Right lung (tissue), 5 donors: ENCODE results near the gene RALB. TPM values are rescaled to one million over a fixed set of nuclear protein-coding genes. Genes with fewer than 3 reads are reported as not detected.
"Not testable (repeated sequence)": the region's sequence is repeated elsewhere in the genome, so short reads cannot be mapped to it uniquely, and the experiment has no call there.

Experiments
- DNase-seq, 2 donors: peaks; one replicate each; pipeline ENCODE4 v3.0.0-alpha.2; 2013
- polyA plus RNA-seq, 5 donors: library from polyadenylated mRNA; unstranded; fragments of 120-200 nt; gene quantifications; one replicate each; pipeline versions ENCODE4 v1.2.1 to v1.2.3, GENCODE V29; 2013; ENCODE audit warnings: inconsistent platforms in 1 of 5, low replicate concordance in 1 of 5; ENCODE audit not compliant: insufficient read length in 5 of 5, insufficient read depth in 1 of 5

The RALB gene
- polyA plus RNA-seq, 5 donors, result 112 to 130 (median 115) TPM

DNA sequence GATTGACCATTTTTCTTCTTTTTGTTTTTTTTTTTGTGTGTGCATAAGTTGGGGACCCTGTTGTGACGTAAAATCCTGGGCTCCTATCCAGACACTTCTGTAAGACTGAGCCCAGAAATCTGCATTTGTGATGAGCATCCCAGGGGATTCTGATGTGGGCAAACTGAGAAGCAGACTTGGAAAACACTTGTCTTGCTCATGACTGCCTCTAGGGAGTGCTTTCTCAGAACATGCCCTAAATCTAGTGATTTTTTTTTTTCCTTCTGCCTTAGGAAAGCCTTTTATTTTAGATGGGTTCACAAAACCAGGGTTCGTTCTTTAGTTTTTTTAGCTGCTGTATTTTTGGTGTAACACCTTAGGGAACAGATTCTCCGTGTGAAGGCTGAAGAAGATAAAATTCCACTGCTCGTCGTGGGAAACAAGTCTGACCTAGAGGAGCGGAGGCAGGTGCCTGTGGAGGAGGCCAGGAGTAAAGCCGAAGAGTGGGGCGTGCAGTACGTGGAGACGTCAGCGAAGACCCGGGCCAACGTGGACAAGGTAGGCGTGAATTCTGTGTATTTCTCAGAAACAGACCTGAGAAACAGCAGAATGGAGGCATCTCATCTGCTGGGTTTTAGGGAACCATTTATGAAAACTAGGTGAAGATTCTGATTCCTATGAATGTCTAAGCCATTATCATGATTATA, 36.7 kb downstream of the RALB start:
- no peak for DNase-seq

DNA sequence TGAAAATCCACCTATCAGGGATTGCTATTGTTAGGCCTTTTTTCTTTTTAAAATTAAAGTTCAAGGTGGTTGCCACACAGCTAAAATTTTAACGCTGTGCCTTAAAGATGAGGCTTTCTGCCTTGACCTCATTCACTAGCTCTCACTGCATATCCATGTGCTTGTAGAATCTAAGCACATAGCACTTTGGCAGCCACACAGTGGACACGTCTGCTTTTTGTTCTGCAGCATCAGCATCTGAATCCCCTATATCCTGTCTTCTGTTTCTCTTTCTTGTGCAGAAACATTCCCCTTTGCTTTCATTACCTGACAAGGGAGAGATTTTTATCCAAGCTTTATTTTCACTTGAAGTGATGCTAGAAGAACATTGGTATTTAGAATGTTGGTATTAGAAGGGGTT, 38.1 kb downstream of the RALB start:
- no peak for DNase-seq

DNA sequence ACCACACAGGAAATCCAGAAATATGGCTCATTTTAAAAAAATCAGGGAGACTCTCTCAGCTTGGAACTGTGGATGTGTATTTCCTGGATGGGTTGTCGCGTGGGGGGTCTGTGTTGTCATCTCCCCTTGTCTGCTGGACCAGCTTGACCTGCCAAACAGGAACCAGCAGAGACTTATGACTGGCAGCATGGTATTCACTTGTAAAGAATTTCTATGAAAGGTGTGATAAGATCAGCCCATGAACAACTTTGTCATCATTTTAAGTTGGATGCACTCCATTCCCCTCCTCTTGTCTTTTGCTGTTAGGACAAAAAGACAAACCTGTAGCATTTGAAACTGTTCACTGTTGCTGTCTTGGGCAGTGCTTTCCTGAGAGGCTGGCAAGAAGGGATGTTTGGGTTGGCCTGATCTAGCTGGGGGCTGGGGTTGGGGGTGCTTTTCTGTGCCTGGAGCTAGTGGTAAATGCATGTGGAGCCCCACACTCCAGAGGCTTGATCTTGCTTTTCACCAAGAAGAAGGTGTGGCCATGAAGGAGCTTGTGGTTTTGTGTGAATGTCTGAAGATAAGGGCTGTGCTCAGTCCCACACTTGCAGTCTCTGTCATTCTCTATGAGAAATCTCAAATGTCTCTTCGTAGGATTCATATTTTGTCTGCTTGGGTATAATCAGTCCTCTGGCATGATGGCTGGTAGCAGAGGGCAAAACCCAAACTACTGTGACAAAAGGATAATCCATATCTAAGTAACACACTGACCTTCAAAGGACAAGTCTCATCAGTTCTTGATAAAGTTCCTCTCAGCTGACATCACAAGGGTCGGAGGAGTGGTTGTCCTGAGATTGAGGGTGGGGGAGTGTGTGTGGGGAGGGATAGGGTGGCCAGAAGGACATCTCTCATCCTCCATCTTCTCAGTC, 39.0 kb downstream of the RALB start:
- DNase-seq, result no peak

DNA sequence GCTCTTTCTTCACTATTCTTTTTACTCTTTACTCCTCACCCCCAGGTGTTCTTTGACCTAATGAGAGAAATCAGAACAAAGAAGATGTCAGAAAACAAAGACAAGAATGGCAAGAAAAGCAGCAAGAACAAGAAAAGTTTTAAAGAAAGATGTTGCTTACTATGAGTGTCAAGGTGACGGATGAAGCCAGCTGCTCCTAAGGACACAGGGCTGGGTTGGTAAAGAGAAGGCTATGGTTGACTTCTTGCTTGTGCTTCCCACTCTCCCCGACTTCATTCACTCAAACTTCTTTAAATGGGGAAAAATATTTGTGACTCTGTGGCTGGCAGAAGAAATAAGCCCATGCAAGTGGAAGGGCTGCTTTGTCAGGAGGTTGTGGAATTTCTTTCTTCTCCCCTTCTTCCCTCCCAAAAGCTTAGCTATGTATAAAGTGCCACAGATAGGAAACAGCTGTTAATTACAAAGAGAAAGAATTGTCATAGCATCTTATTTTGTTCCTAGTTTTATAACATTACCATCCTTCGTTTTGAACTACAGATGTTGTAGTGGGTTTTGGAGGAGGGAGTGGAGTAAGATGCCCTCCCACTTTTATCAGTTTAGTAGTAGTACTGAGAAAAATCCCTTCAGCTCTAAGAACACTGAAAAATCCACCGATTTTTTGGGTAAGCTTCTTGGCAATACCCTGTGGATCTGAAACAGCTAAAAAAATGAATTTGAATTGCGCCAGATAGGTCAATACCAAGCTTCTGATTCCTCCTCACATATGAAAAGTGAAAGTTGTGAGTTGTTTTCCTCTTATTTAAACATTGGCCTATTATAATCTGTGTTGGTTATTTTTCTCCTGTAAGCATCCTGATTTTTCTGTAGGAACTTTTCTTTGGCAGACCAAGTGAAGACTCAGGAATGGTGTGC, 40.7 kb downstream of the RALB start:
- peak; percentile 66 to 69 for DNase-seq

DNA sequence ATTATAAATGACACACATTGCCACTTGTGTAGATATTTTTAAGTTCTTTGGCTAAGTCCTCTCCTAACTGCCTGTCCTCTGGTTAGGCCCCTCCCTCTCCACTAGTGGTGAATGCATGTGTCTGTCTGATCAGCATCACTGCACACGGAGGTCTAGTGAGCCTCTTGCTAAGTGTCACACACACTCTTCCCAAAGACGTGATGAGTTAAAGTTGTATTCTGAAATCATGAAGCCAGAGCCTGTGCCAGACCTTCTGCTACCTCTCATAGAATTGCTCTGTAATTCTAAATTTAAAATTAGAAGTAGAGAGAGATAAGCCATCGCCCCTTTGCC, 41.3 kb downstream of the RALB start:
- peak in 1 of 2 donors; percentile 61 for DNase-seq

DNA sequence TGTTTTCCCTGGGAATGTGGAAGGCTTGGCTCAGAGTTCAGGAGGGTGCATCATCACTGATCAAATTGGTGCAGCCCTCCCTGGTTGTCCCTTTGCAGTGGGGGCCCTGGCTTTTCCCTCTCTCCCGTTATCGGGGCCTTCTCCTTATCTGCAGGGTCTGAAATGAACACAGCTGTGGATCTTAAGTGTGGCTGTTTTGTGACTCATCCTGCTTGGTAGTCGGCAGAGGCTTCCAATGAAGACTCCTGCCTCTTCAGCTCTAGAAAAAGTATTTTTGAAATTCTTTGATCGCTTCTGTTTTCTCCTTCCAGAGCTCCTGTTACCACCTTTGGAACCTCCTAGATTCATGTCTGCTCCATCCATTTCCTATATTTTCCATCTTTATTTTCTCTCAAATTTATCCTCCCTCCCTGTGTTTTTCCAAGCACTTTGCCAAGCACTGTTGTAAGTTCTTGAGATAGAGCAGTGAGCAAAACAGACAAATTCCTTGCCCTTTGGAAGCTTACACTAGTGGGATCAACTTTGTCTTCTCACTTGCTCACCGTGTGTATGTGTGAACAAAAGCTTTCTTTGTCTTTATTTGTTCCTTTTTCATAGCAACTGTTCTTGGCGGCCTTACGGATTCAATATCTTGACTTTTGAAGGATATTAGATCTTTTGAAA, 45.7 kb downstream of the RALB start:
- no peak for DNase-seq

DNA sequence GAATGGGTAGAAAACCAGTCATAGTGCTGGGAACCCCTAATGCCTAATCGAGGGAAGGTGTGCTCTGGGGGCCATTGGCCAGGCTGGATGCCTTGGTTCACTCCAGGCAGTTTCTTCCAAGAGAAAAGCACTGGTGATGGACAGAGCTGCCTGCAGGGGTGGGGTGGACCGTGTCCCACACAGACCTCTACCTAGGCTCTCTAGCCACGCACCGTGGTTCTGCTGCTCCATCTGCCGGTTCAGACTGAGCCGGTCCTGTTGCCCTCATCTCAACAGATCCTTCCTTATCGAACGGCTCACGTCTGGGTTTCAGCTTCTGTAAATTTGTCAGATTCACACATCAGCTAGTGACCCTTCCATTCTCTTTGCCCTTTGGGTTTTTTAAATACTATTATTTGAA, 46.4 kb downstream of the RALB start:
- no peak for DNase-seq

DNA sequence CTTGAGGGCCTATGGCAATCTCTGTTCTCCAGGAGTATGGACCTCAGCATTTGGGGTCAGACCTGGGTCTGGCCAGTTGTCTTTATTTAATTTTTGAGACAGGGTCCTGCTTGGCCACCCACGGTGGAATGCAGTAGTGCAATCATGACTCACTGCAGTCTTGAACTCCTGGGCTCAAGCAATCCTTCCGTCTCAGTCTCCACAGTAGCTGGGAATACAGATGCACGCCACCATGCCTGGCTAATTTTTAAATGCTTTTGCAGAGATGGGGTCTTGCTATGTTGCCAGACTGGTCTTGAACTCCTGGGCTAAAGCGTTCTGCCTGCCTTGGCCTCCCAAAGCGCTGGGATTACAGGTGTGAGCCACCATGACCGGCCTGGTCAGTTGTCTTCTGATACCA, 46.9 kb downstream of the RALB start:
- no peak for DNase-seq

DNA sequence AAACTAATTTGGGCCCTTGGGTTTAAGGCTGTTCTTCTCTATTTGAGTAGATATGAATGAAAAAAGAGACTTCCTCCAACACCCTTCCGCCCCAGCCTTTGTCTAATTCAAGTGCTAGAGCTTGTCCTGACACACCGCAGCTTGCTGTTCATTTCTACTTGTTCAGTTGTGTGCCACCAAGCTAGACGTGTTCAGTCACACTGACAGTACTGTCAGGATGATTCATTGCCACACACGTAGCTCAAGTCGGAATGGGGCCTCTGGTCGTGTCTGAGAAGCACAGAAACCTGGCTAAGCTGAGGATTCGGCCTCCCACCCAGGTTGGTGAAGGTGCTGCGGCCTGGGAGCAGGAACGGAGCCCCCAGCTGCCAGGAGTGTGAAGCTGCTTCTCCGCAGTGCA, 47.7 kb downstream of the RALB start:
- DNase-seq, result no peak

DNA sequence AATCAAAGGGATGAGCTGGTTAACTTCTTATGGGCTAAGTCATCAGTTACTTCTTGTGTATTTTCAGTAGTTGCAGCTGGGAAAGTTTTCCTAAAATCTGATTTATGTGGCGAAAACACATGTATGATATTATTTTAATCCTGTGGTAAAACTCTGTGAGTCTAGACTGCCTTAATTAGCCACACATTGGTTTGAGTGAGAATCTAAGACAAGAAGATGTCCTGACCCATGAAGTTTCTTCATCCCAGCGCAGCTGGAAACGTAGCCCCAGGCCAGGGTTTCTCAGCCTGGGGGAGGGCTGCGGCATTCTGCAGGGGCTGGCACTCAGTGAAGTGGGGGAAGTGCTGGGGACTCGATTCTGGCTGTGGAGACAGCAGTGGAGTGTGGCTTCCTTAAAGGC, 48.6 kb downstream of the RALB start:
- DNase-seq, result no peak

DNA sequence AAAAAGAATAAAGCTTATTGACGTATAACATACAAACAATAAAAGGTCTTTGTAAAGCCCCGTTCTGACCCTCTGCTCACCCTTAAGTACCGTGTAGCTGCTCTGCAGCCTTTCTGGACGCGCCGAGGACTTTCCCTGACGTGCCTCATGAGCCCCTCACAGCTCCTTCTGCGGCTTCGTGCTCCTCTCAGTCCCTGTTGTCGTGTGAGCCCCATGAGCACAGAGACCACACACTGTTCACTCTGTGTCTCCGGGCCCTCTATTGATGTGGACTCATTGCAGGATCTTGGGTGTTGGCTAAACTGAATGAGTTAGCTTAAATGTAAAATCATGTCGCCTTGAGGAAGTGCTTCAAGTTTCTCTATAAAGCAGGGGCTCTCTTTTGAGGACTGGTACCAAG, 49.6 kb downstream of the RALB start:
- DNase-seq, result no peak

DNA sequence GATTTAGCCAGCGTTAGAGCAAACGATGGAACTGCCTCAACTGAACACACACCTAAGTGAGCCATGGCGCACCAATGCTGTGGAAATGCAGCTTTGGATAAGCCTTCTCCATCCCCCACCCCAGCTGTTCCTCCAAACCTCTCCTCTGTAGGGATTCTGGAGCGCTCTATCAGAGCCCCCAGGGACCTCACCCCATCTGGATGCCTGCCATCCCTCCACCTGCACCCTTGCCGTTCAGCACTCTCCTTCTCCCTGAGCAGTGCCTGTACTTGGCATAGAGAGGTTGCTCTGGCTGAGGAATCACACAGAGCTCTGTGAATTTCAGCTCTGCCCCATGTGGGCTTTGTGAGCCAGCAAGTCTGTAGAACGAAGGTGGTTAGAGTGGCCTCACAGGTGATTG, 50.5 kb downstream of the RALB start:
- DNase-seq, result no peak

DNA sequence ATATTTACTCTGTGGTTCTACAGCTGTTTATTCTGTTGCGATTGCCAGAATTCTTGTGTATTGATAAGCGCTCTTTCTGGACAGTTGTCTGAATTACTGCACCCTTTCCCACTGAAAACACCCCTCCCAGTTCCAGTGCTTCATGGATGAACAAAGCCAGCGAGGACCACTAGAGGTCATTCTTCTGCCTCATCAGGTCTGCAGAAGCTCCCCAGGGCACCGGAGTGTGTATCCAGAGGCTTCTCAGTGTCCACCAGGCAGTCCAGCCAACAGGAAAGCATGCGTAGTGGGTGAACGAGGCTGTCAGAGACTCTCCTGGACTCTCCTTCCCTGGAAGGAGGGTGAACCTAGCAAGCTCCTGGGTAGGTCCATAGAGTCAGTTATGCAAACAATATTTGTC, 52.6 kb downstream of the RALB start:
- DNase-seq, result no peak

DNA sequence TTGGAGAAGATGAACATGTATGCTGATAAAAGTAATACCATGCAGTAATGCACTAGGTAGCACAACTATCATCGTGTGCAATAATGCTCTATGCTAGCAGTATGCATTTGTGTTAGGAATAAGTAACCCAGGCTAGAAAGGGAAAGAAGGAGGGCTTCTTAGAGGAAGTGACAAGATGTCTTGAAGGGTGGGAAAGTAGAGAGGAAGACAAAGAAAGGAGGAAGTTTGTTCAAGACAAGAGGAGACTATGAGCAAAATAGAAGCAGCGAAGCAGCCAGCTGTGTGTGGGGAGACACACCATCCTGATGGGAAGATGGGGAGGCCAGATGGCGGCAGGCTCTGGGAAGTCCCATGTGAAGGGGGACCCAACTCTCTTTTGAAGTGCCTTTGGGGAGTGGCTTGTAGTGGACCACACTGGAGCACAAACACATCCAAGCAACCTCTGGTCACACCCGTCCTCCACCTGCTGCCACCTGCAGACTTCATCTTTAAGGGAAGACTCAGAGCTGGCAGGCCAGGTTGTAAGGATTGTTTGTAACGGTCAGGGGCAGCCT, 53.4 kb downstream of the RALB start:
- DNase-seq, result no peak

DNA sequence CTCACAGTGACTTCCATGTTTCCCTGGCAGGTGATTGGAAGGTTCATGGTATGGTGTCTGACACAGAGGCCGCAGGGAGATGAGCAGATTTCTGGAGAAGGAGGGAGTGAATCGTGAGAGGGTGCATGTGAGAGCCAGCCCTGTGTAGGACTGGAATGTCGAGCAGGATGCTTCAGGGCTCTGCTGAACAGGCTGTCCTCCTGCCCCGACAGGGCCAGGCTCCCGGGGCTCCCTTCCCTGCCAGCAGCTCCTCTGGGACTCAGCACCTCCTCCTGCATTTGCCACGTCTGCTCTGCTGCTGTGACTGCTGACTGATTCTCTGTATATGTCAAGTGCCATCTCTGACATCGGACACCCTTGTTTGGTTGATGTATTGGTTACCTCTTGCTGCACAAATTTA, 54.8 kb downstream of the RALB start:
- no peak for DNase-seq

DNA sequence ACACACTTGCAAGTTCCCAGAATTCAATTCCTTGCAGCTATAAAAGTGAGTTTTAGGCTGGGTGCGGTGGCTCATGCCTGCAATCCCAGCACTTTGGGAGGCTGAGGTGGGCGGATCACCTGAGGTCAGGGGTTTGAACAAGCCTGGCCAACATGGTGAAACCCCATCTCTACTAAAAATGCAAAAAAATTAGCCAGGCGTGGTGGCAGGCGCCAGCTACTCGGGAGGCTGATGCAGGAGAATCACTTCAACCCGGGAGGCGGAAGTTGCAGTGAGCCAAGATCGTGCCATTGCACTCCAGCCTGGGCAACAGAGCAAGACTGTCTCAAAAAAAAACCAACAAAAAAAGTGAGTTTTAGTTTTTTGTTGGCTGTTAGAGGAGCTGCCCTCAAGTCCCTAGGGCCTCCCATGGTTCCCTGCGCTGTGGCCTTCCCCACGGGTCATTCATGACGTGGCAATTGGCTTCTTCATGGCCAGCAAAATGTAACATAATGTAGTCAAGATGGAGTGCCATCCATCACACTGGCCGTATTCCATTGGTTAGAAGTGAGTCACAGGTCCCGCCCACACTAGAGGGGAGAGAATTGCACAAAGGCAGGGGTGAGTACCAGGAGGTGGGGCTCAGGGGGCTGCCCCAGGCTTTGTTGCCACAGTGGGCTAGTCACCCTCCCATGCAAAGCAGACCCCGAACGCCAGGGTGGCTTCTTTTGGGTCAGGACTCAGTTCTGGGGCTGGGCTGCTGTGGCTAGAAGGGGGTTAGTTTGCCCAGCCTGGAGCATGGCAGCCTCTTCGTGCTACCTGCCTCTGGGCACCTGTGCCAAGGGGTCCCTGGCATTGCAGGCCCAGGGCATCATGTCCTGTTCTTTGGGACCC, 55.6 kb downstream of the RALB start:
- DNase-seq, result no peak

DNA sequence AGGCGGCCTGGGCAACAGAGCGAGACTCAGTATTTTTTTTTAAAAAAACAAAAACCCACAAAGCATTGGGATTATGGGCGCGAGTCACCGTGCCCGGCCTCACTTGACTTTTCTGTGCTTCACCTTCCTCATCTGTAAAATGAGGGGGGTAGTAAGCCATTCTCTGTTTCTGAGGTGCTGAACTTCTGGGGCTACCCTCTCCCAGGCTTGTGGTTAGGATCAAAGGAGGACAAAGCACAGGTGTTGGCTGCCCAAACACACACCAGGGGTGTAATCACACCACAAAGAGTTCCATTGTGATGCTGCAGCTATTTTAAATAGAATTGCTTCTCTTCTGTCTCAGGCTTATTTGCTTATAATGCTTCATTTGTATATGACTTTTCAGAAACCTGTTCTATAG, 57.5 kb downstream of the RALB start:
- no peak for DNase-seq

DNA sequence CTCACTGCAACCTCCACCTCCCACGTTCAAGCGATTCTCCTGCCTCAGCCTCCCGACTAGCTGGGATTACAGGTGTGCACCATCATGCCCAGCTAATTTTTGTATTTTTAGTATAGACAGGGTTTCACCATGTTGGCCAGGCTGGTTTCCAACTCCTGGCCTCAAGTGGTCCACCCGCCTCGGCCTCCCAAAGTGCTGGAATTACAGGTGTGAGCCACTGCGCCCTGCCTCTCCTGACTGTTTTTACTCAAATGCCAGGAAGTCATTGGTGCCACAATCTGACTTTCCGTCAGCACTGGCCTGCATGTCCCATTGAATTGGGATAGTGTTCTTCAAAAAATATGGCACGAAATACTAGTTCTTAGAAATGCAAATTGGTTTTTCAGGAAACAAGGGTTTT, 58.2 kb downstream of the RALB start:
- not testable (repeated sequence) for DNase-seq

DNA sequence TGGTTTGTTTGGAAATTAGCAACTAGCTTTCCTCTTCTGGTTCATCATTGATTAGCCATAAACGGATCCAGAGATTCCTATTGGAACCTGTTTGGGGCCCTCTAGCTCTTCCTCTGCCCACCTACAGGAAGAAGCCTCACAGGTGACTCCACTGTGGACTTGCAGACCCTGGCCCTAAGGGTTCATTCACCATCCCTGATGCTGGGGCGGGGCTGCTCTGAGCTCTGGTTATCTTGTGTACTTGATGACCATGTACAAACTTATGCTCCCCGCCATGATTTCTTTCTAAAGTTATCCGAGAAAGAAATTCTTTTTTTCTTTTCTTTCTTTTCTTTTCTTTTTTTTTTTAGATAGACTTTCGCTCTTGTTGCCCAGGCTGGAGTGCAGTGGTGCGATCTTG, 59.4 kb downstream of the RALB start:
- DNase-seq, result no peak
